Smooth muscle cell (in vitro differentiated cells): Measurements from ENCODE around the gene CEP55. TPM values are rescaled to one million over a fixed set of nuclear protein-coding genes. Genes with fewer than 3 reads are reported as not detected.
"Not testable (repeated sequence)": the region's sequence is repeated elsewhere in the genome, so short reads cannot be mapped to it uniquely, and the experiment has no call there.

Experiments used
- DNase-seq: peaks from one replicate; lab custom pipeline; 2025; ENCODE audit not compliant: unreplicated experiment; lab: John Stamatoyannopoulos, UW
- H2AFZ ChIP-seq: fragments of 200-600 bp; sonication (generic); 2 replicates; pipeline ENCODE4 v1.6.0; 2016; ENCODE audit warnings: antibody characterized with exemption, low read depth, mild to moderate bottlenecking
- H3F3A ChIP-seq: fragments of 200-600 bp; sonication (generic); 2 replicates; pipeline ENCODE4 v1.6.0; 2017; ENCODE audit warnings: antibody characterized with exemption, low read depth
- H3K27ac ChIP-seq: fragments of 200-600 bp; sonication (generic); 2 replicates; pipeline ENCODE4 v1.5.1; 2016; ENCODE audit warnings: low read depth, mild to moderate bottlenecking
- H3K27me3 ChIP-seq: fragments of 200-600 bp; sonication (generic); 2 replicates; pipeline ENCODE4 v1.6.1; 2016; ENCODE audit warnings: low read depth, mild to moderate bottlenecking
- H3K36me3 ChIP-seq: fragments of 200-600 bp; sonication (generic); 2 replicates; pipeline ENCODE4 v1.5.1; 2016; ENCODE audit warnings: low read depth
- H3K4me1 ChIP-seq: fragments of 200-600 bp; sonication (generic); 2 replicates; pipeline ENCODE4 v1.5.1; 2016; ENCODE audit warnings: low read depth
- H3K4me2 ChIP-seq: fragments of 200-600 bp; sonication (generic); 2 replicates; pipeline ENCODE4 v1.6.0; 2016; ENCODE audit warnings: mild to moderate bottlenecking
- H3K4me3 ChIP-seq: fragments of 200-600 bp; sonication (generic); 2 replicates; pipeline ENCODE4 v1.5.1; 2016; ENCODE audit warnings: mild to moderate bottlenecking
- H3K79me2 ChIP-seq: fragments of 200-600 bp; sonication (generic); 2 replicates; pipeline ENCODE4 v1.6.0; 2016; ENCODE audit warnings: low read depth, mild to moderate bottlenecking
- H3K9ac ChIP-seq: fragments of 200-600 bp; sonication (generic); 2 replicates; pipeline ENCODE4 v1.6.0; 2016; ENCODE audit warnings: low read depth
- H3K9me3 ChIP-seq: fragments of 200-600 bp; sonication (generic); replicated peaks from 2 replicates; pipeline ENCODE4 v1.5.1; 2016; ENCODE audit warnings: low read depth
- H4K20me1 ChIP-seq: fragments of 200-600 bp; sonication (generic); 2 replicates; pipeline ENCODE4 v1.6.0; 2016; ENCODE audit warnings: low read depth
- CTCF ChIP-seq: fragments of 200-600 bp; sonication (generic); IDR thresholded peaks from 2 replicates; pipeline ENCODE4 v1.5.1; 2017; ENCODE audit warnings: borderline replicate concordance, mild to moderate bottlenecking, antibody characterized with exemption; ENCODE audit not compliant: insufficient read depth, poor library complexity, severe bottlenecking
- WGBS: methylation state at CpG from one replicate; pipeline ENCODE4 v1.1.7; 2016; ENCODE audit warnings: low lambda C conversion rate; 5-methylcytosine and 5-hydroxymethylcytosine counted together
- polyA plus RNA-seq: library from polyadenylated mRNA; unstranded; fragments of >200 nt; fragmentation: Nextera tagmentation; extraction: Ambion mirVana; gene quantifications from 2 replicates; pipeline ENCODE4 v1.2.1, GENCODE V29; 2016
- total RNA-seq: library from RNA; depleted of rRNA; stranded (reverse); fragments of >200 nt; gene quantifications from 2 replicates; pipeline ENCODE4 v1.2.3, GENCODE V29; 2014

CEP55 gene
- total and polyA plus RNA-seq, 2 experiments from 2014 or later: 6.8 to 9.3 TPM

GRCh38 chr10:93541402-93542357, 45.3 kb downstream of the CEP55 start:
- Histone ChIP-seq H3K79me2 (no peaks in the 10 kb centered on the region), H3K9ac (no peak overlapping the region), H4K20me1 (no peaks in the 10 kb centered on the region), H3K4me3 (peak overlapping the region; percentile 8), H3K4me2 (peak overlapping the region; percentile 11), H3K27me3 (no peaks in the 10 kb centered on the region), H3K9me3 (no peaks in the 10 kb centered on the region), H3K36me3 (no peaks in the 10 kb centered on the region), H3F3A (no peaks in the 10 kb centered on the region), H3K27ac (no peak overlapping the region), H3K4me1 (peaks cover 3% of the 10 kb centered on the region), H2AFZ (no peak overlapping the region)
- 62% methylated on average over 23 of the region's 23 CpGs for WGBS
- peak; percentile 86 for TF ChIP-seq CTCF
- peak; percentile 13 for DNase-seq

GRCh38 chr10:93542358-93542791, 46.0 kb downstream of the CEP55 start:
- Histone ChIP-seq H2AFZ (no peak overlapping the region), H3K9ac (no peak overlapping the region), H3K9me3 (no peaks in the 10 kb centered on the region), H3F3A (no peaks in the 10 kb centered on the region), H3K27ac (no peak overlapping the region), H3K79me2 (no peaks in the 10 kb centered on the region), H3K4me1 (peaks cover 3% of the 10 kb centered on the region), H4K20me1 (no peaks in the 10 kb centered on the region), H3K4me3 (peak overlapping the region; percentile 8), H3K36me3 (no peaks in the 10 kb centered on the region), H3K4me2 (peak overlapping the region; percentile 11), H3K27me3 (no peaks in the 10 kb centered on the region)
- WGBS: 38% methylated on average over 10 of the region's 10 CpGs
- no peak for DNase-seq
- TF ChIP-seq CTCF: no peak

GRCh38 chr10:93546995-93547394, 50.6 kb downstream of the CEP55 start:
- not testable (repeated sequence) for H3K4me2 ChIP-seq, H3F3A ChIP-seq, H3K9ac ChIP-seq, H4K20me1 ChIP-seq, H3K4me1 ChIP-seq, H3K9me3 ChIP-seq, H3K79me2 ChIP-seq, H3K27ac ChIP-seq, H2AFZ ChIP-seq, H3K27me3 ChIP-seq, H3K36me3 ChIP-seq, DNase-seq, H3K4me3 ChIP-seq
- WGBS: 96% methylated on average over 8 of the region's 8 CpGs

GRCh38 chr10:93547522-93547921, 51.1 kb downstream of the CEP55 start:
- Histone ChIP-seq H3K27ac (no peak overlapping the region), H3K27me3 (no peaks in the 10 kb centered on the region), H3K36me3 (no peaks in the 10 kb centered on the region), H3K4me3 (no peak overlapping the region), H3K9me3 (no peaks in the 10 kb centered on the region), H4K20me1 (no peaks in the 10 kb centered on the region), H3K4me2 (no peak overlapping the region), H3K4me1 (peaks cover under 1% of the 10 kb centered on the region), H3F3A (no peaks in the 10 kb centered on the region), H3K79me2 (no peaks in the 10 kb centered on the region), H2AFZ (no peak overlapping the region), H3K9ac (no peak overlapping the region)
- DNase-seq: no peak
- TF ChIP-seq CTCF: no peak
